Fibroblast of skin of right biceps (primary cell): ENCODE measurements around the gene IFI27.
A peak's percentile ranks its signal among the peaks of the same experiment; 100 is the strongest.
"Not testable (repeated sequence)": the region's sequence is repeated elsewhere in the genome, so short reads cannot be mapped to it uniquely, and the experiment has no call there.

Source experiments
- DNase-seq: peaks from one replicate; pipeline ENCODE4 v3.0.0-alpha.2; 2013

The IFI27 gene

DNA sequence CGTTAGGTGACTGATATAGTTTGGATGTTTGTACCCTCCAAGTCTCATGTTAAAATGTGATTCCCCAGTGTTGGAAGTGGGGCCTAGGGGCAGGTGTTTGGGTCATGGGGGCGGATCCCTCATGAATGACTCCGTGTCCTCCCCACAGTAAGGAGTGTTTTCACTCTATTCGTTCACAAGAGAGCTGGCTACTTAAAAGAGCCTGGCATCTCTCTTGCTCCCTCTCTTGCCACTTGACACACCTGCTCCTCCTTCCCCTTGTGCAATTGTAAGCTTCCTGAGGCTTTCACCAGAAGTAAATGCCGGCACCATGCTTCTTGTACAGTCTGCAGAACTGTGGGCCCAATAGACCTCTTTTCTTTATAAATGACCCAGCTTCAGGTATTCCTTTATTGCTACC, 16.3 kb downstream of the IFI27 start:
- DNase-seq, result no peak

DNA sequence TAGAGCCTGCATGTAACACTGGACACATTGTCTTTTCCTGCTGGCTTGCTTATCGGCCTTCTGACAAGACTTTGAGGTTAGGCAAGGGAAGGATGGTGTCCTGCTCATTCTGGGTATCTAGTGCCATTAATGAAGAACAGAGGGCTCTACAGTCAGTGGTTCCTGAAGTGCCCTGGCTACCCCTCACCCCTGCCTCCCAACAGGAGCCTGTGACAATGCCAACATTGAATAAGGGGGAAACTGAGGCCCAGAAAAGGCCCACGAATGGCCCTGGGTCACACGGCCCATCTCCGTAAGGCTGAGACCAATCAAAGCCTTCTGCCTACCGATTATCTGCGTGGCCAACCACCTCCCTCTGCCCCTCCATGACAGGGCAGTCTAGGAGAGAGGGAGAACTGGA, 16.8 kb downstream of the IFI27 start:
- no peak for DNase-seq

DNA sequence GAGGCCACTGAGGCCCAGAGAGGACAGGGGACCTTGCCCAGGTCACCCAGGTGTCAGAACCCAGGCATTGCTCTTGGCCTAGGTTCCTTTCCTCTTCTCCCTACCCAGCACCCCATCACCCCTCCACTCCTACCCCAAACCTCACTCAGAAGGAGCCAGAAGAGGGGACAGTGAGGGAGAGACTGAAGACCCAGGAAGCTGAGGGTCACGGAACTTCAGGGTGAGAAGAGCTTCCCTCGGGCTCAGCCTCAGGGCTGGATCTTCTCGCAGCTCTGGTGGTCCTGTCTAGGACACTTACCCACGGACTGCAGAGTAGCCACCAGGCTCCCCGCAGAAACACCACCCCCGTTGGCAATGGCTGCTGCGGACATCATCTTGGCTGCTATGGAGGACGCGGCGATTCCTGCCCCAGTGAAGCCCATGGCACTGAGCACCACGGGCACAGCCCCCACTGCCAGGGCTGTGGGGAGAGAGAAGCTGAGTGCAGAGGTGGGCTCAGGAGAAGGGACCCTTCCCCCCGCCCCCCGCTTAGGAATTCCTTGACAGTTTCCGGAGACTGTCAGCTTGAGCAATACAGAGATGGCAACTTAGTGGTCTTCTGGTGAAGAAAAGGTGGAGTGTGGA, 17.8 kb downstream of the IFI27 start:
- DNase-seq, result no peak

DNA sequence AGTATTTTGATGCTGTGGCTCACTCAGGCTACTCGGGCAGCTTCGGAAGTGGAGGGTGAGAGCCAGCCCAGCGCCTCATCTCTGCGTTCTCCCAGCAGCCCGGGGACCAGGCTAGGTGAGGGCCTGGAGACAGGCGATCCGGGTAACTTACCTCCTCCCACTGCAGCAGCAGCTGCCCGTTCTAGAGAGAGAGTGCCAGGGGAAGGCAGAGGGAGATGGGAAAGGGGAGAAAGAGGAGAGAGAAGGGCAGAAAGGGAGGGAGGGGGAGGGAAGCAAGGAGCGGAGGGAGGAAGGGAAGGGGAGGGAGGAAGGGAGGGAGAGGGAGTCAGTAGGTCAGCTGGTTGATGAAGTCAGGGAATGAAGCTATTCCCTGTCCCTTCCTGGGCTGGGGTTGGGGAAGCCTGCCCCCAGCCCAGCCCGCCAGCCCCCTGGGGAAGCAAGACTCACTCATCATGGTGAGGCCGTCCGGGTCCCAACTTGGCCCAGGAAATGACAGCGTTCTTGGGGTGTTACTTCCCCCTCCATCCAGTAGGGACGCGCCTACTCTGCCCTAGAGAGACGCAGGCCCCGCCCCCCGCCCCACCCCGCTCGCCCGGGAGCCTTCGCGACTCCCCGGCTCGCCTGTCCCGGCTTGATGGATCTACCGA, 18.7 kb downstream of the IFI27 start, which contains the start of gene IFI27L2:
TSS of gene IFI27L2 (minus strand) at position 494 of the 647 bp plus-strand sequence. CDS start at position 454, 40 bp downstream.
- peak; percentile 87 for DNase-seq

DNA sequence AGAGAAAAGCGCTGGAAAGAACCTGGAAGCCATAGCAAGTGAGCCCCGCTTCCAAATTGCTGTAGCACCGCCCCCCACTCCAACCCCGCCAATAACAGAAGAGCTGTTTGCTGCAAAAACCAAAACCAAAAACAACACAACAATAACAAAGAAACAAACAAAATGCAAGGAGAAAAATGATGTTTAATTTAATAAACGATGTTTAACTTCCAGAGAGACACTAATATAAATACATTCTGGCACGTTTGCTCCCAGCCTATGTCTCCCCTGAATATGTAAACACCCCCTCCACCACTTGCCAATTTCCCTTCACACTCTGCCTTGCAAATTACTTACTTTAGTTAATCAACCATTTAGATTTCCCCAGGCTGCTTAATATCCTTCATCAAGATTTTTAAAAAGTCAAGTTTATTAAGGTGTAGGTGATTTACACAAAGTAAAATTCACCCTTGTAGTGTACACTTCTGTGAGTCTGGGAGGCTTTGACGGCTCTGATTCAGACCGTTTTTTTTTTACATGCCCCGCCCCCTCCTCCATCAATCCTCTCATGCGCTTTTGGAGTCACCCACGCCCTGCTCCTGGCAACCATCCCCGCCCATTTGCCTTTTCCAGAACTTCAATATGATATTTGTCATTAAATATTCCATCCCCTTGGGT, 19.4 kb downstream of the IFI27 start:
- DNase-seq, result peak; percentile 57

DNA sequence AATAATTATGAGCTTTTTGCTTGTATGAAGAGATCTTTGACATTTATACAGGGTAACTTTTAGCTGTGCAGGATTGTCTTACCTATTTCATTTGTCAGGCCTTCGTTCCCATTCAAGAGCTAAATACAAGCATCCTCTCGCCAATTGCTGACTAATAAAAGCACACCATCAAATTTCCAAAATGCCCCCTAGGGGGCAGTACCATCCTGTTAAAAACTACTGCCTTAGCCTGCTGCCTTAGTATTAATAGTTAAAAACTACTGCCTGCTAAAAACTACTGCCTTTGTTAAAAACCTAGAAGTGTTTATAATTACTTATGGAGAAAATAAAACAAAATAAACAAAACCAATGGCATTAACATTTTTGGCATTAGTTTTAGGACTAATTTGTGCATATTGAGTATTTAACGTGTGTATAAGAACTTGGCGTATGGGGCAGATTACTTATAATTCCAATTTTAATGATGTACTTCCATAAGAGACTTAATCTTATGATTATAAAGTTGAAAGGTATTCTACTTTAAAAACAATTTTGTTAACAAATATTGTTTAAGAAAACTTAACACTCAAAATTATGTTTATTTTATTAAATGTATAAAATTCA, 21.9 kb downstream of the IFI27 start:
- DNase-seq, result peak; percentile 66

DNA sequence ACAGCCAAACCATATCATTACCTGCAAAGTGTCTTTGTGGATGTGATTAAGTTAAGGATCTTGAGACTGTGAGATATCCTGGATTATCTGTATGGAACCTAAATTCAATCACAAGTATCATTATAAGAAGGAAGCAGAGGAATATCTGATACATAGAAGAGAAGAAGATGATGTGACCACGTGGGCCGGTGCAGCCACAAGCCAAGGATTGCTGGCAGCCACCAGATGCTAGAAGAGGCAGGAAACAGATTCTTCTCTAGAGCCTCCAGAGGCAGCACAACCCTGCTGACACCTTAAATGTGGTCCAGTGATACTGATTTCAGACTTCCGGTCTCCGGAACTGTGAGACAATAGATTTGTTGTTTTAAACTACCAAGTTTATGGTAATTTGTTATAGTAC, 24.9 kb downstream of the IFI27 start:
- DNase-seq, result no peak

DNA sequence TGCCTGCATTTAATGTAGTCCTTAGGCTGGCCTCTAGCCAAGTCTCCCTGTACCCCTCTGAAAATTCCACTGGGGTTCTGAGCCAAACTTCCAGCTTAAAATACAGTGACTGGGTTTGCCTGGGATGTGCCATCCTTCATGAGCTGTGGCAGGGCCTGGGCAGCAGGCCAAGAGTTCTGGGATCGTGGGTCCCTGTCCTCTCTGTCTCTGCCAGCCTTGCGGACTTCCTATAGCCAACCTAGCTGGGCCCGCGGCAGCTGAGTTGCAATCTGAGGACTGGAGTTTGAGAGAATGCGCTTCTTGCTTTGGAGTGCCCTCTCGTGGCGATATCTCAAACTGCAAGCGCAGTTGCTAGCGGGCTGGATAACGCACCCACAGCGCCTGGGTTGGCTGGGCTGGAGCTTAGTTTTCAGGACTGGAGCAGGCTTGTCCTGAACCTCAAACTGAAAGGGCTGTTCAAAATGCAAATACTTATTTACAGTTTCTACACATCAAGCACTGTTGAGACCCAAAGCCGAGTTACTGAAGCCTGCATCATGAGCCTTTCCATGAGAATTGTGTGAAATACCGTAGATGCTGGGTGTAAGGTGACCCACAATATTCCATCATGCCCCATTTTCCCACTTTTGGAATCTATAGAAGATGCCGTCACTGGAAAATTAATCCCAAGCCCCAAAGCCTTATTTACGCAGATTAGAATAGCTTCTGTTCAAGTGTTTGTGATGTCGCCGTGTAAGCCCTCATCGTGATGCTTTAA, 26.2 kb downstream of the IFI27 start:
- DNase-seq, result peak; percentile 76

DNA sequence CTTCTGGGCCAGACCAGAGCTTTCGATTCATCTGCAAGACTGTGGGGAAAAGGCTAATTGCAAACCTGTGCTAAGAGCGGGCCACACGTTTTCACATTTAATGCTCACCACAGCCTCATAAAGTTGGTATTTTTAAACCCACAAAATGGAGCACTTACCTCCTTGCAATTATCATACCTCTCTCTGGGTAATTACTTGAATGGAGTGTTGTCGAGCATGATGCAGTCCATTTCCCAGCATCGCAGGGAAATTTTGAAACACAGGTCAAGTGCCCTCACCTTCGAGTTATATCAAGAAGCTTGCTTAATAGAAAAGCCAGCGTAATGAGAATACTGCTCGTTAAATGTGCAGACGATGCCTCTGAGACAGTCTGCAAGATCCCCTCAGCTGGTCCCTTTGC, 27.7 kb downstream of the IFI27 start:
- DNase-seq, result no peak

DNA sequence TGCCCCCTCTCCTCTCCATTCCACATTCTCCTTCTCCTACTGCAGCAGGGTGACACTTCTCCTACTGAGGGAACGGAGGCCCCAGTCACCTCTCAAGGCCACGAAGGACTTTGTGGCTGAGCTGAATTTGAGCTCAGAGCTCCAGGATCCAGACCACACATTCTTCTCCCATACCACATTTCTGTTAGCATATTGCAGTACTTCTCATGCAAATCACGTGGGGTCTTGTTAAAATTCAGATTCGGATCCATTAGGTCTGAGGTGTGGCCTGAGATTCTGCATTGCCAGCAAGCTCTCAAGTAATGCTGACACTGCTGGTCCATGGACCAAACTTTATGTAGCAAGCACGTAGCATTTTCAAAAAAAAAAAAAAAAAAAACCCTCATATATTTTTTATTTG, 28.5 kb downstream of the IFI27 start:
- no peak for DNase-seq

DNA sequence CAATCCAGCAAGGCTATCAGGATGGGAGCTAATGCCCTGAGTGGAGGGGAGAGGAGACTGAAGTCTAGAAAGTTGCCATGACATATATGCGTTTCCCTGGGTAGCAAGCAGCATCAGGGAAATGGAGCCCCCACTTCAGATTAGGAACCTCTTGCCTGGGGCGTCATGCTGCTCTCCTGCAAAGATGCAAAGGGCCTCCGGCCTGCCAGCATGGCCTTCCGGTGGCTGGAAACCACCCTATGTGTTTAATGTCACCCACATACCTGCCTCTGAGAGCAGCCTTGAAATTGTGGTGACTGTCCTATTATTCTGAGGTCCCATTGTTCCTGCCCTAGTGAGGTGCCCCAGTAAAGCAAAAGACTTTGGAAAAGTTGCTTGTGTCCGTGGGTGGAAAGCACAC, 28.9 kb downstream of the IFI27 start:
- no peak for DNase-seq

DNA sequence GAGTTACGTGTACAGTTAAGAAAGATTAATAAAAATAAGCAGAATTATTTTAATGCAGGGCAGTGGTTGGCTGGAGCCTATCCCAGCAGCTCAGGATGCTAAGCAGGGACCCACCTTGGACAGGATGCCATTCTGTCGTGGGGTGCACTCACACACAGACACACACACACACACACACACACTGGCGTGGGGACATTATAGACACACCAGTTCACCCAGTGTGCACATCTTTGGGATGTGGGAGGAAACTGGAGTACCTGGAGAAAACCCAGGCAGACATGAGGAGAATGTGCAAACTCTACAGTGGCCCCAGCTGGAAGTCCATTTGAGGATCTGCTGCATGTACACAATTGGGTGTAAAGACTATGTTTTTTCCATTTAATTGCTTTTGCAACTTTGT, 31.7 kb downstream of the IFI27 start:
- no peak for DNase-seq

DNA sequence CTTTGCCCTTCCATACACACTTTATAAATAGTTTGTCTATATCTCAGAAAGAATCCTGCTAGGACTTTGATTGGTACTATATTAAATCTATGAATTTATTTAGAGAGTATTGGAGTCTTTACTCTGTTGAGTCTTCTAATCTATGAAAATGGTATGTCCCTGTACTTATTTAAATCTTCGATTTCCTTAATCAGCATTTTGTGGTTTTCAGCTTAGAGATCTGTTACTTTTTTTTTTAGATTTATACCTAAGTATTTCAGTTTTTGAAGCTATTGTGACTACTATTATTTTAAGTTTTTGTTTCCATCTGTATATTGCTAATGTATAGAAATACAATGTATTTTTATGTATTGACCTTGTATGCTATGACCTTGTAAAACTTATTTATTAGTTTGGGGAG, 32.3 kb downstream of the IFI27 start:
- DNase-seq, result no peak

DNA sequence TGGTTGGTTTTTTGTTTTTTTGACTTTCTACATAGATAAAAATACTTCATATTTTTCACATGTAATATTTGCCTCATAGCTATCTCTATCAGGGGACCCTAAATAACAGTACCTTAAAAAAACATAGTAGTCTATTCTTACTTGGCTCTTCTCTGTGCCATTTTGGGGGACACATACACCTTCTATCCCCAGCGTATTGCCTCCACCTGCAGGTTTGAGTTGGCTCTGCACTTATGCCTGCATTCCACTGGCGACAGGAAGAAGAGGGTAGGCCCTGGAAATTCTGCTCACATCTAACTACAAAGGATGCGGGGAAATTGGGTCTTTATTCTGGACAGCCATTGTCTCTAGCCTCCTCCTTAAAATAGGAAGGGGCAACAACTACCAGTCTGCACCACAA, 32.7 kb downstream of the IFI27 start:
- no peak for DNase-seq

DNA sequence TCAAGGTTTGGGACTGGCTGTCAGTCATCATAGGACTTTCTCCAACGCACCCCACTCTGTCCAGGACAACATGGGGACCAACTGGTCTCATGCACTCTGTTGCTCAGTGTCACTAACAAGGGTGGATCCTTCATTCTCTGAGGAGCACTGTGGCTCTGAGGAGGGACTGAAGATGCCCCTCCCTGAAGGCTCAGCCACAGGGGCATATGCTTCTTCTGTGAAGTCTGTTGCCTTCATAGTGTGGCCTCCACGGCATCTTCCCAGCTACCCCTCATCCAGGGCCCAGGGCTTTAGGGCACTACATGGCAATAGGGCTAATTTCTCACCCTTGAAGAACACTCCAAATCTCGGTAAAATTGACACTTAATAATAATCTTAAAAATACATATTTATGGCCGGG, 33.2 kb downstream of the IFI27 start:
- DNase-seq, result no peak

DNA sequence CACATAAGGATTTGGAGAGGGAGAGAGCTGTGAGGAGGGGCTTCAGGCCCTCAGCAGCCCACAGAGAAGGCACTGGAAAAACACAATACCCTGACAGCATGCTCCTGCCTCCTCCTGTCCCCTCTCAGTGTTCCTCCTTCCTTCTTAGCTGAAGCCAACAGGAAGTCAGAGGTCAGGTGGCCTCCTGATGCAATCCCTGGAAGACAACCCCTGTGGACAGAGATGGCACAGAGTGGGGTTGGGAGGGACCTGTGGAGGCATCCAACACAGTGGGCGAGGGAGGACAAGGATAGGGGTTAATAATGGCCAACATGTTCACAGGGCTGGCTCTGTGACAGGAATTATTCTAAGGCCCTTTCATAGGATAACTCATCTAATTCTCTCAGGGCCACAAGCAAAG, 34.2 kb downstream of the IFI27 start:
- DNase-seq, result no peak

DNA sequence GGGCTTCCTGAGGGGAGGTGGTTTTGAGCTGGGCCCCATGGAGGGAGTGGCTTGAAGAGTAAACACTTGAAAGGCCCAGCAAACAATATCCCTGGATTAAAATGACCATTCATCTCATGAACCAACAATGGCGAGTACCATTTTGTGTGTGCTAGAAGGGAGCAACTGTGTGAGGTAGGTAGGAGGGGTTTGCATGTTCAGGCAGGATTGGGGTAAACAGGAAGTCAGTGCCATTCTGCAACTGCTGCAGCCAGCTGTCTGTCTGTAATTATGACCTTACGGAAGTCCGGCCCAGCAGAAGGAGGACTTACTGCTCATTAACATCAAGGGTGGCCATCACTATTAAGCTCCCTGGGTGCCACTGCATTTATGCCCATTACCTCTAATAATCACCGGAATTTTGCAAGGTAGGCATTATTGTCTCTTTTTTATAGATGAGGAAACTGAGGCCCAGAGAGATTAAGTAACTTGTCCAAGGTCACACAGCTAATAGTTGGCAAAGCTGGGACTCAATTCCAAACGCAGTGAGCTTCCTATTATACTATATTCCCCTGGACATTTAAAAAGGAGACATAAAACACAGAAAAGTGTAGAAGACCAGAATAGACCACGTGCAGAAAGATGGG, 35.5 kb downstream of the IFI27 start:
- DNase-seq, result no peak

DNA sequence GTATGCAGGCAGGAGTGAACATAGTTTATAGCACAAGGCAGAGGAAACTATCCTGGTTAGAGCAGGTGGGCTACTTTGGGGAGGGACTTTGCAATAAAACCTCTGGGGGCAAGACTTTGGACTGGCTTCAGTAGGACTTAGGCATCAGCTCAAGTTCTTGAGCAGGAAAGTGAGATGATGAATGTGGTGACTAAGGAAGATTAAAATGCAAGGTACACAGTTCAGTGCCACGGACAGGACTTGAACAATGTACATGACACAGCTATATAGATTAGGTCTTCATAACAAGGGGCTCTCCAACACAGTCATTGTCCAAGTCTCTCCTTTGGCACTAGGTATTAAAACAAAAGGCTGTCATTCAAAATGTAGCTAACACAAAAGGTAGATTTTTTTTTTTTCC, 42.1 kb downstream of the IFI27 start:
- no peak for DNase-seq

DNA sequence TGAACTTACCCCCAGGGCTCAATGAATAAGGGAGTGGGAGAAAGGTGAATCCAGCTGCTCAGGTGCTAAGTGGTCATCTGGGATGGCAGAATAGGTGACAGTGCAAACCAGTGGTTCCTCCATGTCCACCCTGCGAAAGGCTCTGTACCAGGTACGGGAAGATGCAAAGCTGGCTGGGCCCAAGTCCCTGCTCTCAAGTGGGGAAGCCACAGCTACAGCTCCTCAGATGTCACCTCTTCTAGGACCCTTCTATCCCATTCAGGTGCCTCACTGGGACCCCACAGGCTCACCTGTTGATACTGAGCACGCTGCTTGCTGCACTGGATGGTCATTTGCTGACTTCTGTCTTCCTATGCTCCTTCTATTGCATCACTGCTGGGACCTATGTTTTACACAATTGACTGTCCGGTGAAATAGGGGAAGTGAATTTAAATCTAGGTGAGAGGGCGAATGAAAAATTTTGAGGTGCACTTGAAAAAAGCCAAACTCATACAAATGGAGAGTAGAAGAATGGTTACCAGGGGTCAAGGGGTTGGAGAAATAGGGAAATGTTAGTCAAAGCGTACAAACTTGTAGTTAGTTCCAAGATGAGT, 43.3 kb downstream of the IFI27 start:
- no peak for DNase-seq

DNA sequence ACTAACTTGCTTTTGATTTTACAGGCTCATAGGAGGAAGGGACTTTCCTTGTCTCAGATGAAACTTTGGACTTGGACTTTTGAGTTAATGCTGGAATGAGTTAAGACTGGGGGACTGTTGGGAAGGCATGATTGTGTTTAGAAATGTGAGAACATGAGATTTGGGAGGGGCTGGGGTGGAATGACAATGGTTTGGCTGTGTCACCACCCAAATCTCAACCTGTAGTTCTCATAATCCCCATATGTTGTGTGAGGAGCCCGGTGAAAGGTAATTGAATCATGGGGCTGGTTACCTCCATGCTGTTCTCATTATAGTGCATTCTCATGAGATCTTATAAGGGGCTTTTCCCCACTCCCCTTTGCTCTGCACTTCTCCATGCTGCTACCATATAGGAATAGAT, 45.6 kb downstream of the IFI27 start:
- not testable (repeated sequence) for DNase-seq

DNA sequence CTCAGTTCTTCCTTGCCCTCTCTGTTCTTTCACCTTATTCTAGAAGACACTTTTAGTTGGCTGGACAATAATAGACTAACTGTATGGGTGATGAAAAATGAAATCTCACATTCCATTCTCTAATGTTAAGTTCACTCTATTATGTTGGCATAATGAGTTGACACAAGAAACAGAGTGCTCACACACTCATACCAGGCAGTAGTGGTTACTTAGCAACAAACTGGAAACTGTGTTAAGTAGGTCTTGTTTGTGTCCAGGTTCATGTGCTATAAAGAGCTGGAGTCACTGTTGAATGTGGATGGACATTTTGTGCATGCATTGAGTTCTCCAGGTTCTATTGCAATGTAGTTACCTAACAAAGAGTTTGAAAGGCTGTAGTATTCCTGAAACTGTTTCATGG, 46.7 kb downstream of the IFI27 start:
- DNase-seq, result no peak

DNA sequence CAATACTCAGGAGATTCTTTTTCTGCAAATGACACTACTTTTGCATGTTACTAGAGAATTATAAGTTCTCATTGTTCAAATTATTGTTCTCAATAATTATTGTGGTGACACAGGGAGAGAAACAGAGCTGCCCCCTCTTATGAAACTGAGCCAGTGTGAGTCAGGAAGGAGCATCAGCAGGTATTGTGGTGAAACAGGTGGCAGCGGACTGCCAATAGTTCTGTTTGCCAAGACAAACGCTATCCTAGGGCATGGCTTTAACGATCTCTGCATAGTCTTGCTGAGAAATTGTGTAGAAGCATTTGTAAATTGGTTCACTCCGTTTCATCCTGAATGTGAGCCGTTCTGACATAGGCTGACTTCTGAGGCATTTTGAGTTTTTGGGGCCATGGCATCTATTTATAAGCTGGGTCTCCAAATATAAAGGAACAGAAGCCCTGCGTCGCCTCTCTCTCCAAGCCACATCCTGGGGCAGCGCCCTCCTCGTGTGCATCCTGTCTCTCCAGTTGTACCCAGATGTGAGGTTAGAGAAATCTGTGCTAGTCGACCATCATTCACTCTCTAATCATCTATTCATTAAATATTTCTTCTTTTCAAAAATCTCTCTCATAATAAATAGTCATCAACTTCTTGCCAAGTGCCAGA, 47.8 kb downstream of the IFI27 start:
- no peak for DNase-seq
